Measurements from ENCODE around the gene HOXB5.

DNA sequence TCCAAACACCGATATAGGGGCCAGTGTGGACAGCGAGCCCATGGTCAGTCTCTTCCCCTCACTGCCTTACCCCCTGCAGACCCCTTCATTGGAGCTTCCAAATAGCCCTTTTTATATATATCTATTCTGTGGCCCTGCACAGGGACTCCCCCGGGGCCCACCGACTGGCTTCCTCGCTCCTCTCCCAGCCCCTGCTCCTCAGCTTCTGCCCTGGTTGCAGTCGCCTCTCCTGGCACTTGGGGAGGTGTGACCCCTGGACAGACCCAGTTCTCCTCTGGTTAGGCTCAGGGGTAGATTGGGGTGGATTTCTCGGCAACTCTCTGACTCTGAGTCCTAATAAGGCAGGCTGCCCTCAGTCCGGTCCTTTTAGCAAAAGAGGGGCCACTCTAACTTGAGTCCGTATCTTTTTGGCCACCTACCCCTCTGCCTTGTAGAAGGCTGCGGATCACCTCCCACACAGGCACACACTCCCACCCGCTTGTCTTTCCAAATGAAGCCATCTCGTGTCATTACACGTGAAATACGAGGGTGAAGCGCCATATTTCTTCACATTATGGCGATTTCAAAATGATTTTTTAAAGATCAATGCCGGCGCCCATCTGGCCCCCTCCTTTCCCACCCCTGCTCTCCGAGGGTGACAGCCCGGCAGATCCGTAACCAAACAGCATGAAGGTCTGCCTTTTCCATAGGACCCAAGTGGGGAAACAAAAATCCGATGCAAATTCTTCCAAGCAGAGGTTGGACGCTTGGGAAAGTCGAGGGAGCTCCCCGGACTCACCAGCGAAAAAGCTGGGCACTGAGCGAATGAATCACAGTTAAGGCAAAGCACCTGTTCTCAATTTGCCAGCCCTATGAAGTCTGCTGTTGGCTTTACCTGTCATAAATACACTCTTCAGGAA, 34.3 kb upstream of the HOXB5 start:
- TF ChIP-seq POLR2A (IDR thresholded peaks at IDR 0.05) (no peak), CTCF (IDR thresholded peaks at IDR 0.05) (no peak)
